ENCODE measurements around the gene ASPN. TPM values are rescaled to one million over a fixed set of nuclear protein-coding genes. Genes with fewer than 3 reads are reported as not detected.

Gene ASPN
- total RNA-seq: 1.00 and 2.9 TPM in 2 replicates

DNA sequence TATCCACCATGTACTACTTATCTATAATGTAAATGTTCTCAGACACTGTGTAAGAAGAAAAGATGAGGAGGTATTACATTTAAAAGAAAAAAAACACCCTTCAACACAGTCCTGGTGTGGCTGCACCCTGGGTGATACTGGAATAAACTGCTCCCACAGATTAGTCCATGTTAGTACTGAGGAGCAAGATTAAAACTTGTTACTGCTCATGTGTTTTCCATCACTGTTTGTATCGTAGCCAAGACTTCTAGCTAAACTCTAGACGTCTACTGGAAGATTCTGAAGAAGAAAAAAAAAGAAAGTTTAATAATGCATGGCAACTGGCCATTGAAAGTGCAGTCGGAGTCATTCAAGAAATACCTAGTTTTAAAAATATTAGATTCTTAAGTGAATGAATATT lies at the start of gene ASPN:
TSS of gene ASPN (minus strand) at position 178 of the 400 bp plus-strand sequence.

DNA sequence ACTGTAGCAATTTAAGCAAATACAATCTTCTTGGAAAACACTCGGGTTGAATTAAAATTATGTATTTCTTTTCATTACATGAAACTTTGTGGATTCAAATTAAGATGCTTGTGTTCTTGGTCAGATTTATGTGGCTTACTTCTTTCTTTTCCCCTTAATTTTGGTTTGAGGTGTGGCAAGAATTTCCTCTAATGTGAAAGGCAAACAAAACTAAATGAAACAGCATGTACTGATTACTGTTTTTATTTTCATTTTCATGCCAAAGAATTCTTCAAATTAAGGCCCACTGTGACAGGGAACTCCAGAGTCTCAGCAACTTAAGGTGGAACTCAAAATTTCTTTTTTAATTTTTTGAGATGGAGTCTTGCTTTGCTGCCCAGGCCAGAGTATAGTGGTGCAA lies 58.0 kb downstream of the ASPN start, which contains the start of gene OMD:
TSS of gene OMD (minus strand) at position 132 of the 400 bp plus-strand sequence. CDS start 6,913 bp downstream, outside the sequence.

Other genes with a start within 250 kb of the ASPN start
- gene IARS1, start 188.8 kb downstream of the ASPN start, total RNA-seq: 469 and 677 TPM in 2 replicates
- 30.8 and 39.7 TPM in 2 replicates for gene NOL8, start 157.2 kb downstream of the ASPN start, total RNA-seq
- gene CENPP, start 156.6 kb downstream of the ASPN start, total RNA-seq: 2.4 and 7.2 TPM in 2 replicates
- 0.33 and 0.37 TPM in 2 replicates for gene OGN, start 77.9 kb downstream of the ASPN start, total RNA-seq
- gene OMD, start 58.0 kb downstream of the ASPN start, total RNA-seq: not detected in 2 replicates
- 1.00 and 2.4 TPM in 2 replicates for gene ECM2, start 53.5 kb upstream of the ASPN start, total RNA-seq
- gene IPPK, start 187.6 kb upstream of the ASPN start, total RNA-seq: 12.1 and 19.7 TPM in 2 replicates